Measurements from ENCODE around the gene CTCFL.

Gene CTCFL

DNA sequence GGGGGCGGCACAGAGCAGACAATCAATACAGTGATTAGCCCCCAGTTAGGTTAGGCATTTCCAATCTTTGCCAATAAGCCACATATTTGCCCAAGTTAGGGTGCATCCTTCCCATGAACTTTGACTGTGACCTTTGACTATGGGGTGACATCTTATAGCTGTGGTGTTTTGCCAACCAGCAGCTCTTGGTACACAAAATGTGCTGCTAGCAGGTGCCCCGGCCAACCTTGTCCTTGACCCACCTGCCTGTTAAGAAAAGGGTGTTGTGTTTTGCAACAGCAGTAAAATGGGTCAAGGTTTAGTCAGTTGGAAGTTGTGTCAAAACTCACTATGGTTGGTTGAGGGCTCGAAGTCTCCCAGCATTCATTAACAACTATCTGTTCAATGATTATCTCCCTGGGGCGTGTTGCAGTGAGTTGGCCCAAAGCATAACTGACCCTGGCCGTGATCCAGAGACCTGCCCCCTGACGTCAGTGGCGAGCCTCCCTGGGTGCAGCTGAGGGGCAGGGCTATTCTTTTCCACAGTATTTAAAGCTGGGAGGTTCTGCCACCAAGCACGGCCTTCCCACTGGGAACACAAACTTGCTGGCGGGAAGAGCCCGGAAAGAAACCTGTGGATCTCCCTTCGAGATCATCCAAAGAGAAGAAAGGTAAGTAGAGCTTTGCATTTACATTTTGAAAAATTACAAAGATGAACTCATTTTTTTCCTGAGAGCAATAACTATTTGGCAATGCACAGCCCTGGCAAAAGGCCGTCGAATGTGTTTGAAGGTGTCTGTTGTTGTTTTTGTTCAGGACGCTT lies 35.8 kb upstream of the CTCFL start, which contains the start of gene PCK1:
Gene PCK1, plus strand, starts transcription at position 557 of the 802 bp plus-strand sequence. CDS start 302 bp downstream, outside the sequence.
- no peak for DNase-seq (ENCODE audit: low read depth)

DNA sequence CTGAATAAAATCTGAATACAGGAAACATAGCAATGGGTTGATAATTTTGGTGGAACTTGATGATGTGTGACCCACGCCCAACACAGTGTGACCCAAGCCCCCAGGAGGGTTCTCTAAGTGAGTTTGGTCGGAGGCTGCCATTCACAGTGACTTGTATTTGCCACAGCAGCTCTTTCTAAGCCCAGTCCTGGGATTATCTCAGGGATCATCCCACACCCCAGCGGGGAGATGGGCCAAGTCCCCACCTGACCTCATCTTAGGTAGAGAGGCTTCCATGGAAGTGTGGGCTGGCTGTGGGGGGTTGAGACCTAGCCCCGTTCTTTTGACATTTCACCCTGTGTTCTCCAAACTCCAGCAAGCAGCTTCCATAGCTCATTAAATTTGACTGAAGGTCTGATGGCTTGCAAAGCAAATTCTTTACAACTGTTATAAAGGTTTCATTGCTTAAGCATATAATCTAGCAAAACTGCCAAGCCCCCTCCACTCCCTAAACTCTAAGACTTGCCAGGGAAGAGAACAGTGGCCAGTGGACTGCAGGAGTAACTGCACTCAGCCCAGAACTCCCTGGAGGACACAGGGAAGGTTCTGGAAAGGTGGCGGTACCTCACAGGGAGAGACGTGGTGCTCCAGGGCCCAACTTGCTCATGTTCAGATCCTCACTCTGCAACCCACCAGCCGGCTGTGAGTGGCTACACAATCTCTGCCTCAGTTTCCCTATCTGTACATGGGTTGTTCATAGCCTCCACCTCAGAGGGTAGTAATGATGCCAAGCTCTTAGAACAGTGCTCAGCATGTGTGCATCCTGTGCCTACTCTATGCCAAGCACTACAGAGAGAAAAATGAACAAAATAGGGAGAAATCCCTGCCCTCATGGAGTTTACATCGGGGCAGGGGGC lies 35.0 kb upstream of the CTCFL start:
- DNase-seq (ENCODE audit: low read depth), result no peak

DNA sequence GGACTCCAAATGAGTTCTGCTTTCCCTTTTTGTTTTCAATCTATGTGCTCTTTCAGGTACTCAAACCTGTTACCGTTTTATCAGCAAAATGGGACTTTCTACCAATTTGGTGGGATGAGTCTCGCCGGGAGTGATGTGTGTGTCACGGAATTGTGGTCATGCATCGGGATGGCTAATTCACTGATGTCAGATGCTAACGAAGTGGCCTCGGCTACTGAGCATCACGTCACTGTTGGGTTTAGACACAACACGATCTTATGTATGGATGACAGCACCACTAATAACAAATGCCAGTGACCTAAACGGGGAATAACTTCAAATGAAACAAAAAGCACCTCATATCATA lies 34.3 kb upstream of the CTCFL start:
- DNase-seq (ENCODE audit: low read depth), result no peak

- DNase-seq (ENCODE audit: low read depth), result no peak
Observed at GRCh38 chr20:57558614-57559288, 33.8 kb upstream of the CTCFL start.

- DNase-seq (ENCODE audit: low read depth), result no peak
Observed at GRCh38 chr20:57557926-57558613, 33.1 kb upstream of the CTCFL start.

DNA sequence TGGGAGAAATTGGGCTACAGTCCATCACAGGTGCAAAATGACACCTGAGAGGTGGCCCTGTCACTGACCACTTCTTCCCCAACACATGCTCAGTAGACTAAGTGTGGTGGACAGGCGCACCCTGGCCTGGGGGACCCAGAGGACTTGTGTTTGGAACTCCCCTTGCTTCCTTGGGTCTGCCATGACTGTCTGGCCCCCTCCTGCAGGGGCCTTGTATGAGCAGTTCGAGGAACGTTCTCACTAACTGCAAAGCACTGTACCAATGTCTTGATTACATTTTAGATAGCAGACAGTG lies 32.0 kb upstream of the CTCFL start:
- DNase-seq (ENCODE audit: low read depth), result no peak

DNA sequence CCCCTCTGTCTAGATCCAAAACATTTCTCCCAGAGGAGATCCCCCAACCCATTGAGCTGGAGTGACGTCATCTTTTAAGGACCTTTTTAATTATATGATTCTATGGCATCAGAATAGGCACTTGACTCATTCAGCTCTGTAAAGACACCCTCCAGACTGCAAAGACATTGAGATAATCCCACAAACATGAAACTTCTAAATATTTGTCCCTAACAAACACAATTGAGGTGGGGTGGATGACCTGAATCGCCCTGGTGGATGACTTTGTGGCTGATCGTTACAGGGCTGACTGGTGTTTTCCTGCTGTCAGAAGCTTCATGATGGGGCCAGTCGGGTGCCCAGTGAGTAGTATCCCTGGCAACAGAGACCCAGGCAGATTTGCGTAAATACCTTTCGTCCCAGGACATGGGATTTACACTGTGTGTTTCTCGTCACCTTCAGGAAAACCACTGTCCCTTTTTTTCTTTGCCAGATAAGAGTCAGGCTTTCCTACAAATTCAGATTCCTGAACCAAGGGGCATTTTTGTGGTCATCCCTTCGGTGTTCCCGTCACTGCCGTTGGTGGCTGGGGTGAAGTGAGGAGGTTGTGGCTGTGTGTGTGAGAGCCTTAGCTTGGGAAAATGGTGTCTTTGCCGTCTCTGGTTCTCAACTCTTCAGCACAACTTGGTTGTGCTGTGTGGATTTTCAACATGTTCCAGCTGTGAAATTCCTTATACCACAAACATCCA lies 30.7 kb upstream of the CTCFL start:
- no peak for DNase-seq (ENCODE audit: low read depth)

DNA sequence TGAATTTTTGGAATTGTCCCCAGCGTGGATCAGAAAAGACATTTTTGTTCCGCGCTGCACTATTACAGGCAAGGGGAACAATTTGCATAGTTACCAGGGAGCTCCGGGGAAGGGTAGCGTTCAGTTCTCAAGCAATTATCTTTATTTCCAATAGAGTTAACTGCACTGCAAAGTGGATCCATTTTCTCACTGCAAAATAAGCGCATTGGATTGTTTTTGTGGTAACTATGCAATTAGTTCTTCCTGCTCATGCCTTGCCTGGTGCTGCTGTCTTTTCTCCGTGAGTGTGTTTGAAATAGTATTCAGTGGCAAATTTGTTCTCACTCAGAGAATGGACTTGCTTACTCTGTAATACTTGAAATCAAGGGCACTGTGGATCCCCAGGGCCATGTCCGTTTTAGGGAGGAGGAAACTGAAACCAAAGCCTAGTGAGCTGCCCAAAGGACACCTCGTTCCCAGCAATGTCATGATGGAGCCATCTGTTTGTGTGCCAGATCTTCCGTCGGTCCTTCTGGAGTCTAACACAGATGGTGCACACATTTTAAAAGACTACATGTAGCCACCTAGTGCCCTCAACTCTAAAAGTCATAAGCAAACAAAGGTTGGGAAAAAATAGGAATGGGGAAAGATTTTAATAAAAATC lies 28.6 kb upstream of the CTCFL start:
- DNase-seq (ENCODE audit: low read depth), result no peak

DNA sequence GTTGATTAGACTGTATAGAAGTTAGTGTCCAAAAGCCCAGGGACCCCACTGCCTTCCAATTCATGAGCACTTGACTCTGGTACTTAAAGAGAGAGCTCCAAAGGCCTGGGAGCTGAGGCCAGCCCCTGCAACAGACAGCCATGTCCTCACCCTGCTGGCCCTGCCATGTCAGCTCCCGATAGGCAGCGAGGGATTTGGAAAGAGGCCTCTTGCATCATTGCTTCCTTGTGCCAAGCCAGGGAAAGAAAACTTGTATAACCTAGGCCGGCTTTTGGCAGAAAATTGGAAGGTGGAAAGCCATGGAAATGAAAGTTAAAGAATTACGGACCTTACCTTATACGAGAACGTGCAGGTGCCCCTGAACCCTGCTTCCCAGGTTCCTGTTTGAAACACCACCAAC lies 27.5 kb upstream of the CTCFL start:
- no peak for DNase-seq (ENCODE audit: low read depth)

- DNase-seq (ENCODE audit: low read depth), result no peak
Observed at GRCh38 chr20:57548177-57549058, 23.5 kb upstream of the CTCFL start.

DNA sequence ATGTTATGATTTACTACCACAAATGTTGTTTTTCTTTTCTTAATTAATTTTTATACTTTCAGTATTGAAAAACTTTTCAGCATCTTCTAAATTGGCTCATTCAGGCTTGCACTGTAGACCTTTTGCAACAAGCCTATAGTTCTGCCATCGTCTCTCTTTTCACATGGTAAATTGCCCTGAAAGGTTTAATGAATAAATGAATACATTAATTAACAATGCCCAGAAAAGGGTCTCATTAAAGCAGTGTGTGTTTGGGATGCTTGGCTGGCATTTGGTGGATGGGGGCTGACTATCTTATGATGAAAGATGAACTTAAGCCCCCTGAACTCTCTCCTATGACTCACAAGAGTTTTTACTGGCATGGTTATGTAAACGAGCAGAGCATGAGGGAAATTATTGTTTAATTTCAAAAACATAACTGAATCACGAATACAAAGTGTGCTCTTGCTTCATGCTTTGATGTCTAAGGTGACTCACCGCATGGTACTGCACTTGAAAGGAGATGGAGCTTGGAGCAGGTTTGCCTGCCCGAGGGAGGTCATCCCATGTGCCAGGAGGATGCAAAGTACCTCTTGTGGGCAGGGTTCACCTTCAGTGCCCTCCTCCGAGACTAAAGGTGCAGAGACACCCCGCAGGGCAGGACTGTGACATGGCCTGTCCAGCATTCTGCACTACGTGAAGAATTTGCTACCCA lies 22.2 kb upstream of the CTCFL start:
- no peak for DNase-seq (ENCODE audit: low read depth)

DNA sequence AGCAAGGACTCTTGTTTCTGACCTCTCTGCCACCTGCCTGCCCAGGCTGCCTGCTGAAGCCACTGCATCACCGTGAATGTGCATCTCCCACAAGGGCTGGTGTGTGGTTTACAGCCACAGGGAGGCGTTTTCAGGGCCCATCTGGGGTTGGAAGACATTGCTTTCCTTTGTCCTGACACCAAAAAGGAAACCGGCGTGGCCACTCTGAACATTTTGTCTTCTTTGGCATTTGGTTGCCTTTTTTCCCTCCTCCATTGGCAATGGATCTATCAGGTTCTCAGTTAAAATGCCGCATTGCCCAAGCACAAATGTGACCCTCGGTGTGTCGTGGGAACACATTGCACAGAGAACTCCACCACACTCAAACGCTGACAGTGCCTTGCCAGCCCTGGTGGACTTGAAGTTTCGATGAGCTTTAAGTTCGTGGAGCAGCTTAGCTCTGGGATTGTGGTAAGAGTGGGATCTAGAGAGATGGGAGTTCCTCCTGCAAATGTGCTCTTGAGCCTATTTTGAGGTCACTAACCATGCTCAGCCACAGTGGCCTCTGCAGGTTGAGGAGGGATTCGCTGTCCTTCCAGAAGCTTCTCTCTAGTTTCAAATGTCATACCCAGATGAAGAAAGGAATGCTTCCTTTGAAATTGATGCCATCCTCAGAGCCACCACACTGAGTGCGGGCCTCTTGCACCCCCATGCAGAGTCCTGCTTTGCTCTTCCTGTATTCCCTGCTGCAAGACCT lies 21.2 kb upstream of the CTCFL start:
- DNase-seq (ENCODE audit: low read depth), result no peak

DNA sequence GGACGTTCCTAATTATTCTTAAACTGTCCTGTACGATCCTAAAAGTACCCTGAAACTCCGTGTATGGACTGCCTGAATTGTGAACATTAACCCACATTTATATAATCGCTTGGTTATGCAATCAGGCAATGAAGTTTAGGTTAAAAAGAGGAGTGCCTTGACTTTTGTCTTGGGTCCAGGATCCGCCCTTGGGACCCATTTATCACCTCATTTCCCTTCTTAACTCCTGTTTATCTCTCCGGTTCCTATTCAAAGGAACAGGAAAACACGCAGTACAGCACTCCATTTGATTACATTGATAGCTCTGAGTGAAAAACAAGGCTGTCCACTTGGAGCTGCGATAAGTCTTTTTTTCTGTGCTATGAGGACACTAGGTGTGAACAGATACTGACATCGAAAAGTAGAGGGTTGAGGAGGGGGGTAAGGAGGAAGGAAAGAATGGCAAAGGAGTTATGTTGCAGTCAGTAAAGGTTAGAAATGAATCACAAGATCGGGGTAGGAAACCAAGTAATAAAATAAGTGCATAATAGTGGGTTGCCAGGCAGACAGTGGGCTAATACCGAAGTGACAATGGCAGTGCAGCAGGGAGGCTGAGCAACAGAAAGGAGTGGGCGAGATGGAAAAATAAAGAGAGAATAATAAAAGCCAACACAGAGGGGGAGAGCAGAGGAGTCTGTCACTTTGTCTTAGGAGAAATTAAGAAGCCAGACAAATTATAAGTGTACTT lies 20.1 kb upstream of the CTCFL start:
- DNase-seq (ENCODE audit: low read depth), result no peak

DNA sequence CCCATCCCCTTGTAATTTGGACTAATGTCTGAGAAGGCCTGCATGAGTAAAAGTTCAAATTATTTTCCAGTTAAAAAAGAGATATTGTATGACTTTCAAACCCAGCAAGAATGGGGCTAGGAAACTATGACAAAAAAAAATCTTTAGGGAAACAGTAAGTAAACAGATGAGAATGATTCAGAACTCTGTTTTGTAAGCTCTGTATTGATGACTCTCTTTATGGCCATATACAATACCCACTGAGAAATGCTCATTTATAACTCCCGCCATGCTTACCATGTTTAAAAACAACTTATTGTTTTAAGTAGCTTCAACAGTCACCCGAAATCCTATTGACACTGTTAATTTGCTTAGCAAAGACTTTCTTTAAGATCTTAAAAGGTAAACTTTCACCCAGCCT lies 18.8 kb upstream of the CTCFL start:
- no peak for DNase-seq (ENCODE audit: low read depth)

- no peak for DNase-seq (ENCODE audit: low read depth)
Observed at GRCh38 chr20:57540890-57541580, 16.1 kb upstream of the CTCFL start.

DNA sequence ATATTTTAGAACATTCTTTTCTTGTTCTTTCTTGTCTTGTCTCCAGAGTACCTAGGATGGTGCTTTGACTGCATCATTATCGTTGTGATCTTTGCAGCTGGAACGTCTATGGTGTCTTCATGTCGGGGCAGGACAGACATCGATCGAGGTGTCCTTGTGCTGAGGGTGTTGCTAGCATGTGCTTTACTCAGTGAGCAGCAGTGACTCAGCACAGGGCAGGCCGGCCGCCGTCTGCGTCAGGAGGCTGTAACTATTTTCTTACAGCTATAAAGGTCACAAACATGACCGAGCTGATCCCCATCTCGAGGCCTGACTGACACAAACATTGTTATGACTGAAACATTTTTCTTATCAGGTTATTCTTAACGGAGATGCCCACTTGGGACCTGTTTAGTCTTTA lies 14.9 kb upstream of the CTCFL start:
- no peak for DNase-seq (ENCODE audit: low read depth)

DNA sequence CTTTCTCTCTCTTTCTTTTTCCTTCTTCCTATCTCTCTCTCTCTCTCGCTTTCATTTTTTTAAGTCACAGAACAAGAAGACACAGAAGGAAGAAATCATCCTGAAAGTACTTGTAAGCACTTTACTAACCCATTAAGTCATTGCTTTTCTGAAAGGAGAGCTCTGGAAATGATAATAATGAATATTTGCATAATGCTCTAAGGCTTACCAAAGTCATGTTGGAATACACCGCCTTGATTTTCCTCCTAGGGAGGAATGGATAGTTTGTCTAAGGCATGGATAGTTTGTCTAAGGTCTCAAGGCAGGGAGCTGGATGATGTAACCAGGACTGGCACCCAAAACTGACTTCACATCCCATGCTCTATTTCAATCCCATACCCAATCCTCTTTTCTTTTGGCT lies 12.9 kb upstream of the CTCFL start:
- no peak for DNase-seq (ENCODE audit: low read depth)
